Epithelial cell of umbilical artery (primary cell): ENCODE results near the gene TSC22D3. TPM values are rescaled to one million over a fixed set of nuclear protein-coding genes. Genes with fewer than 3 reads are reported as not detected.

Source experiments
- total RNA-seq: library from RNA; depleted of rRNA; stranded (reverse); fragments of >200 nt; gene quantifications from 2 replicates; pipeline ENCODE4 v1.2.3, GENCODE V29; 2014

Gene TSC22D3
- total RNA-seq, result 21.1 and 109 TPM in 2 replicates

DNA sequence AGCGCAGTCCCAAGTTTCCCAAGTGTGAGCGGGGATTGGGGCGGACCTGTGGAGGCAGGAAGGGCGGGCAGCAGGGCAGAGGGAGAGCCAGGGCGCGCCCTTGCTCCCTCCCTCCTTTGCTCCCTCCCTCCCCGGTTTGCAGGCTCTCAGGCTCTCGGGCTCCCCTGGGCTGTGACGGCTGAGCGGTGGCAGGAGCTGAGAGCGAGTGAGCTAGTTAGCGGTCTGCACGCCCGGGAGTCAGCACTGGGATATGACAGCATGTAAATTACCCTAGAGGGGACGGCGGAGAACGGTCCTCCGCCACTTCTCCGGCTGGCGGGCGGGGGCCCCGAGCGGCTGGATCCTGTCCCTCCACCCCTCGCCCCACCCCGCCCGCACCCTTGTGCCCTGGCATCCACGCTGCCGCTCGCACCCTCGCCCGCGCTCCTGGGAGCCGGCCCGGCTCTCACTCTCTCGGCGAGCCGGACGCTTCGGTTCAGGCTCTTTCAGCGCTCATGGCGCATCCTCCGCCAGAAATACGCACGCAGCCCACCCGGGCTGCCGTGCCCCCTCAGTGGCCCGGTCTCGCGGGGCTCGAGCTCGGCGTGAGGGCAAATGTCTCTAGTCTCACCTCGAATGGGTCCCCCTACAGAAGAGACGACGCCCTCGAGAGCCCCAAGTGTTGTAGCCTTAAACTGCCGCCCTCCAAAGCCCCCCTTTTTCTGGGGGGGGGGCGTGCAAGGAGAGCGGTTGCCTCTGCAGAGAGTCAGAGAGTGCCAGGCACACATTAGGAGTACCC lies at the start of gene TSC22D3:
TSC22D3 (minus strand) TSS at position 54 of the 778 bp plus-strand sequence. CDS start 368 bp downstream, outside the sequence.

DNA sequence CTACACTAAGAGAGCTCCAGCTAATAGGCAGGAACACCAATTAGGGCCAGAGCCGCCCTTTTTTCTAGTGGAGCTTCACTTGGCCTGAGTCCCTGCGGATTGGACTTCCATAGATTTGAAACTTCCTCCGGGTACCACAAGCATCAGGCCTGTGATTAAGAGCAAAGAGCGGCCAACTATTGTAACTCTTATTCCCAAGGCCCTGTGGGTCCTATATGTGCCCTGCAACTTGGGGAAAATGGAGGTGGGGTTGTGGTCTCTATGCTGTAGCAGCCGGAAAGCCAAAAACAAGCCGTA lies 1.9 kb upstream of the TSC22D3 start, which contains the start of gene NCBP2L:
NCBP2L (plus strand) TSS at position 198 of the 297 bp plus-strand sequence. CDS start 16,488 bp downstream, outside the sequence.

Other genes with a start within 250 kb of the TSC22D3 start
- gene PRPS1, start 147.3 kb downstream of the TSC22D3 start, total RNA-seq, result 29.6 and 40.6 TPM in 2 replicates
- not detected in 2 replicates for gene NCBP2L, start 1.9 kb upstream of the TSC22D3 start, total RNA-seq
- gene MID2, start 50.1 kb upstream of the TSC22D3 start, total RNA-seq, result 18.2 and 42.7 TPM in 2 replicates
- not detected in 2 replicates for gene TEX13B, start 206.6 kb upstream of the TSC22D3 start, total RNA-seq